Ovary (tissue), 3 donors: ENCODE measurements around the gene CHRND.

ENCODE experiments used
- EP300 ChIP-seq: sonication (generic); formaldehyde crosslinking; IDR thresholded peaks from one replicate; pipeline ENCODE4 v1.6.1; 2017; ENCODE audit warnings: antibody characterized with exemption
- POLR2A ChIP-seq: fragments of 450-650 bp; IDR thresholded peaks from one replicate; pipeline ENCODE4 v1.6.1; 2017; ENCODE audit warnings: antibody characterized with exemption, mild to moderate bottlenecking, moderate library complexity
- TF ChIP-seq, protein P1 (sequence below), 3 donors: fragments of 450-650 bp in 2 of 3; fragments of 200-600 bp in 1 of 3; IDR thresholded peaks; one replicate each; pipeline versions ENCODE4 v1.5.1 to v1.8.0; 2016 to 2022; ENCODE audit warnings: antibody characterized with exemption in 3 of 3, mild to moderate bottlenecking in 1 of 3
- donor health status: DM: no; HTN: no; CAD: no.

- TF ChIP-seq POLR2A (no peak), EP300 (no peak)
- TF ChIP-seq, protein P1, sequence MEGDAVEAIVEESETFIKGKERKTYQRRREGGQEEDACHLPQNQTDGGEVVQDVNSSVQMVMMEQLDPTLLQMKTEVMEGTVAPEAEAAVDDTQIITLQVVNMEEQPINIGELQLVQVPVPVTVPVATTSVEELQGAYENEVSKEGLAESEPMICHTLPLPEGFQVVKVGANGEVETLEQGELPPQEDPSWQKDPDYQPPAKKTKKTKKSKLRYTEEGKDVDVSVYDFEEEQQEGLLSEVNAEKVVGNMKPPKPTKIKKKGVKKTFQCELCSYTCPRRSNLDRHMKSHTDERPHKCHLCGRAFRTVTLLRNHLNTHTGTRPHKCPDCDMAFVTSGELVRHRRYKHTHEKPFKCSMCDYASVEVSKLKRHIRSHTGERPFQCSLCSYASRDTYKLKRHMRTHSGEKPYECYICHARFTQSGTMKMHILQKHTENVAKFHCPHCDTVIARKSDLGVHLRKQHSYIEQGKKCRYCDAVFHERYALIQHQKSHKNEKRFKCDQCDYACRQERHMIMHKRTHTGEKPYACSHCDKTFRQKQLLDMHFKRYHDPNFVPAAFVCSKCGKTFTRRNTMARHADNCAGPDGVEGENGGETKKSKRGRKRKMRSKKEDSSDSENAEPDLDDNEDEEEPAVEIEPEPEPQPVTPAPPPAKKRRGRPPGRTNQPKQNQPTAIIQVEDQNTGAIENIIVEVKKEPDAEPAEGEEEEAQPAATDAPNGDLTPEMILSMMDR (IDR thresholded peaks at IDR 0.05): no peak
Measured at GRCh38 chr2:232584238-232584637, 58.3 kb downstream of the CHRND start.
